ENCODE data around the gene TXNRD1.

DNA sequence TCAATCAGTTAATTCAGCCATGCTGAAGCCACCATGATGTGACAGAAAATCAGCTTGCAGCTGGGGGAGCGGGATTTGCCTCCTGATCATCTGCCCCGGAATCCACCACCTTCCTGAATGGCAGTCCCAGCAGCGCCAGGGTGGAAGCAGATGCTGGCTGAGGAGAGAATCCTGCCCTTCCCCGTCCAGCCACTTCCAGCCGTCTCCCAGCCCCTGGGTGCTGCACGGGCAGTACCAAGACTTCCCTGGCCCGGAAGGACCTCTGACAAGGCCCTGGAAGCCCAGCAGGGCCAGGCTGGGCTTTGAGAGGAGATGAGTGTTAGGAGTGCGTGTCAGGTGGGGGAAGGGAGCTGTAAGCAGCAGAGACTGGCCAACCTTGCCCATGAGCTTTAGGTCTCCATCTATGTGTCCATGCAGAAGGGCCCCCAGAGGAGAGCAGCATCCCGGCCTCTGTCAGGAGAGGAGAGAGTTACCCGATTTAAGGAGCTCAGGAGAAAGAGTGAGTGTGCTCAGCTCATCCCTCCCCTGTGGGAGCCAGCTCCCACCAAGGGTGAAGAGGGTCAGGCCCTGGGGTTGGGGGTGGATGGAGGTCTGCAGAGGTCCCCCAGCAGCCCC, 157.2 kb downstream of the TXNRD1 start:
- TF ChIP-seq POLR2AphosphoS5 (IDR thresholded peaks at IDR 0.05), result no peak
- TF ChIP-seq, protein P1, sequence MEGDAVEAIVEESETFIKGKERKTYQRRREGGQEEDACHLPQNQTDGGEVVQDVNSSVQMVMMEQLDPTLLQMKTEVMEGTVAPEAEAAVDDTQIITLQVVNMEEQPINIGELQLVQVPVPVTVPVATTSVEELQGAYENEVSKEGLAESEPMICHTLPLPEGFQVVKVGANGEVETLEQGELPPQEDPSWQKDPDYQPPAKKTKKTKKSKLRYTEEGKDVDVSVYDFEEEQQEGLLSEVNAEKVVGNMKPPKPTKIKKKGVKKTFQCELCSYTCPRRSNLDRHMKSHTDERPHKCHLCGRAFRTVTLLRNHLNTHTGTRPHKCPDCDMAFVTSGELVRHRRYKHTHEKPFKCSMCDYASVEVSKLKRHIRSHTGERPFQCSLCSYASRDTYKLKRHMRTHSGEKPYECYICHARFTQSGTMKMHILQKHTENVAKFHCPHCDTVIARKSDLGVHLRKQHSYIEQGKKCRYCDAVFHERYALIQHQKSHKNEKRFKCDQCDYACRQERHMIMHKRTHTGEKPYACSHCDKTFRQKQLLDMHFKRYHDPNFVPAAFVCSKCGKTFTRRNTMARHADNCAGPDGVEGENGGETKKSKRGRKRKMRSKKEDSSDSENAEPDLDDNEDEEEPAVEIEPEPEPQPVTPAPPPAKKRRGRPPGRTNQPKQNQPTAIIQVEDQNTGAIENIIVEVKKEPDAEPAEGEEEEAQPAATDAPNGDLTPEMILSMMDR (IDR thresholded peaks at IDR 0.05), result no peak
- no peak for TF ChIP-seq POLR2A (IDR thresholded peaks at IDR 0.05)
- no peak for TF ChIP-seq EP300 (IDR thresholded peaks at IDR 0.05)
